GM23338 (cell line): Measurements from ENCODE around the gene DMD. TPM values are rescaled to one million over a fixed set of nuclear protein-coding genes. Genes with fewer than 3 reads are reported as not detected.

ENCODE experiments used
- ATAC-seq: fragments of 200-7000 bp; cut with Tn5 transposase; 3 replicates; pipeline ENCODE4 v1.9.1; 2020
- DNase-seq: peaks from one replicate; pipeline ENCODE4 v3.0.0-alpha.2; 2015; ENCODE audit warnings: low spot score
- H2AFZ ChIP-seq: fragments of 200-600 bp; sonication (generic); 2 replicates; pipeline ENCODE4 v1.8.0; 2016; ENCODE audit warnings: antibody characterized with exemption, mild to moderate bottlenecking, moderate library complexity
- H3F3A ChIP-seq: fragments of 200-600 bp; sonication (generic); replicated peaks from 2 replicates; pipeline ENCODE4 v1.8.0; 2017; ENCODE audit warnings: antibody characterized with exemption, mixed run types, low read depth
- H3K27ac ChIP-seq: fragments of 200-600 bp; sonication (generic); 2 replicates; pipeline ENCODE4 v1.6.1; 2016; ENCODE audit warnings: low read depth
- H3K27me3 ChIP-seq: fragments of 200-600 bp; sonication (generic); 2 replicates; pipeline ENCODE4 v1.8.0; 2016; ENCODE audit warnings: mild to moderate bottlenecking, mixed run types, moderate library complexity; ENCODE audit not compliant: insufficient read depth
- H3K36me3 ChIP-seq: fragments of 200-600 bp; sonication (generic); 2 replicates; pipeline ENCODE4 v1.8.0; 2016; ENCODE audit warnings: mild to moderate bottlenecking; ENCODE audit not compliant: insufficient read depth
- H3K4me1 ChIP-seq: fragments of 200-600 bp; sonication (generic); 2 replicates; pipeline ENCODE4 v1.8.0; 2016; ENCODE audit warnings: mild to moderate bottlenecking, moderate library complexity; ENCODE audit not compliant: insufficient read depth
- H3K4me2 ChIP-seq: fragments of 200-600 bp; sonication (generic); 2 replicates; pipeline ENCODE4 v1.7.1; 2017; ENCODE audit warnings: mixed run types
- H3K4me3 ChIP-seq: fragments of 200-600 bp; sonication (generic); 2 replicates; pipeline ENCODE4 v1.6.1; 2016; ENCODE audit warnings: mixed run types
- H3K79me2 ChIP-seq: fragments of 200-600 bp; sonication (generic); replicated peaks from 2 replicates; pipeline ENCODE4 v1.8.0; 2017; ENCODE audit warnings: mild to moderate bottlenecking; ENCODE audit not compliant: insufficient read depth
- H3K9me2 ChIP-seq: fragments of 200-600 bp; sonication (generic); 2 replicates; pipeline ENCODE4 v1.8.0; 2017; ENCODE audit not compliant: insufficient read depth
- H4K20me1 ChIP-seq: fragments of 200-600 bp; sonication (generic); replicated peaks from 2 replicates; pipeline ENCODE4 v1.8.0; 2017; ENCODE audit warnings: mild to moderate bottlenecking; ENCODE audit not compliant: insufficient read depth
- H3K27ac Mint-ChIP-seq: 2 replicates; pipeline ENCODE4 v1.8.0; 2020; ENCODE audit warnings: inconsistent platforms, mild to moderate bottlenecking, moderate library complexity, mixed read lengths
- H3K27me3 Mint-ChIP-seq: 3 replicates; pipeline ENCODE4 v1.8.0; 2022; ENCODE audit warnings: low read depth, mild to moderate bottlenecking, moderate library complexity, mixed read lengths, inconsistent platforms; ENCODE audit not compliant: insufficient read depth, poor library complexity
- H3K36me3 Mint-ChIP-seq: 3 replicates; pipeline ENCODE4 v1.8.0; 2021; ENCODE audit warnings: low read depth, mild to moderate bottlenecking, inconsistent platforms, moderate library complexity, mixed read lengths
- H3K4me1 Mint-ChIP-seq: 3 replicates; pipeline ENCODE4 v1.8.0; 2020; ENCODE audit warnings: mild to moderate bottlenecking, inconsistent platforms, mixed read lengths
- H3K4me3 Mint-ChIP-seq: 3 replicates; pipeline ENCODE4 v1.8.0; 2021; ENCODE audit warnings: moderate library complexity, mild to moderate bottlenecking, inconsistent platforms, mixed read lengths
- H3K9me3 Mint-ChIP-seq: 3 replicates; pipeline ENCODE4 v1.8.0; 2020; ENCODE audit warnings: moderate library complexity, mild to moderate bottlenecking, inconsistent platforms, mixed read lengths
- CREB1 ChIP-seq: fragments of 250-450 bp; sonication (Bioruptor Pico); IDR thresholded peaks from 2 replicates; pipeline ENCODE4 v1.5.0; 2020; ENCODE audit warnings: low read depth, mild to moderate bottlenecking, moderate library complexity
- CTCF ChIP-seq, 2 experiments: fragments of 200-600 bp in 1 of 2; sonication (generic) in 1 of 2; conservative IDR thresholded peaks; 2 replicates each; pipeline versions ENCODE4 v1.5.1 to v1.6.1; 2016 to 2017; ENCODE audit warnings: antibody characterized with exemption in 2 of 2, low read depth in 2 of 2, mild to moderate bottlenecking in 2 of 2, moderate library complexity in 1 of 2
- EZH2 ChIP-seq: fragments of 200-600 bp; sonication (generic); IDR thresholded peaks from one replicate; pipeline ENCODE4 v1.8.0; 2017; ENCODE audit warnings: antibody characterized with exemption, mild to moderate bottlenecking, low read depth; ENCODE audit not compliant: unreplicated experiment
- EZH2phosphoT487 ChIP-seq: fragments of 200-600 bp; sonication (generic); IDR thresholded peaks from one replicate; pipeline ENCODE4 v1.8.1; 2018; ENCODE audit warnings: antibody characterized with exemption; ENCODE audit not compliant: unreplicated experiment
- JUNB ChIP-seq: IDR thresholded peaks from one replicate; pipeline ENCODE4 v1.6.1; 2016; ENCODE audit warnings: antibody characterized with exemption; ENCODE audit not compliant: unreplicated experiment
- NANOG ChIP-seq: IDR thresholded peaks from 2 replicates; pipeline ENCODE4 v1.6.1; 2016; ENCODE audit warnings: antibody characterized with exemption, borderline replicate concordance
- POLR2AphosphoS5 ChIP-seq: IDR thresholded peaks from 2 replicates; pipeline ENCODE4 v1.6.1; 2016; ENCODE audit warnings: antibody characterized with exemption, low read depth
- REST ChIP-seq: IDR thresholded peaks from one replicate; pipeline ENCODE4 v1.6.1; 2018; ENCODE audit warnings: antibody characterized with exemption; ENCODE audit not compliant: unreplicated experiment
- STAT1 ChIP-seq: IDR thresholded peaks from one replicate; pipeline ENCODE4 v1.6.1; 2016; ENCODE audit warnings: antibody characterized with exemption; ENCODE audit not compliant: unreplicated experiment
- ZNF114 ChIP-seq: fragments of 250-450 bp; sonication (Bioruptor Pico); IDR thresholded peaks from 2 replicates; pipeline ENCODE4 v1.5.0; 2020; ENCODE audit warnings: mild to moderate bottlenecking, moderate library complexity
- ZNF331 ChIP-seq: fragments of 250-450 bp; sonication (Bioruptor Pico); IDR thresholded peaks from 2 replicates; pipeline ENCODE4 v1.5.0; 2020; ENCODE audit warnings: low read depth, mild to moderate bottlenecking, moderate library complexity
- ZNF462 ChIP-seq: fragments of 250-450 bp; sonication (Bioruptor Pico); IDR thresholded peaks from 2 replicates; pipeline ENCODE4 v1.5.0; 2020; ENCODE audit warnings: mild to moderate bottlenecking, moderate library complexity
- polyA plus RNA-seq: library from polyadenylated mRNA; unstranded; fragments of >200 nt; fragmentation: Nextera tagmentation; extraction: Ambion mirVana; gene quantifications from 2 replicates; pipeline ENCODE4 v1.2.1, GENCODE V29; 2016
- total RNA-seq: library from RNA; depleted of rRNA; stranded (reverse); fragments of >200 nt; shearing (Covaris generic); gene quantifications from 2 replicates; pipeline ENCODE4 v1.2.3, GENCODE V29; 2014

The DMD gene
- total and polyA plus RNA-seq, 2 experiments from 2014 or later = 4.5 to 7.6 TPM

- Histone ChIP-seq H3K27me3 (no peaks in the 10 kb centered on the region), H2AFZ (no peak overlapping the region), H3K4me1 (no peaks in the 10 kb centered on the region), H3F3A (no peaks in the 10 kb centered on the region), H3K36me3 (no peaks in the 10 kb centered on the region), H4K20me1 (no peaks in the 10 kb centered on the region), H3K4me3 (no peak overlapping the region), H3K27ac (no peak overlapping the region), H3K79me2 (no peaks in the 10 kb centered on the region), H3K9me2 (no peaks in the 10 kb centered on the region), H3K4me2 (no peak overlapping the region)
- TF ChIP-seq NANOG = no peak
- no peak for TF ChIP-seq EZH2phosphoT487
- TF ChIP-seq STAT1 = no peak
- H3K4me1 Mint-ChIP-seq = no peaks in the 10 kb centered on the region
- H3K36me3 Mint-ChIP-seq = no peaks in the 10 kb centered on the region
- no peak overlapping the region for H3K4me3 Mint-ChIP-seq
- no peaks in the 10 kb centered on the region for H3K27me3 Mint-ChIP-seq
- no peak for DNase-seq
- no peak for ATAC-seq
- no peak overlapping the region for H3K27ac Mint-ChIP-seq
- no peaks in the 10 kb centered on the region for H3K9me3 Mint-ChIP-seq
Measured at GRCh38 chrX:31449965-31450364, 1761.4 kb downstream of the DMD start.

- H3K4me1 Mint-ChIP-seq = no peaks in the 10 kb centered on the region; the same call in 2 of the 3 replicates
- no peak for ATAC-seq
- TF ChIP-seq STAT1 (no peak), ZNF331 (CRISPR knock-in tag) (no peak), EZH2 (no peak), REST (no peak), ZNF114 (no peak), CTCF (conservative IDR thresholded peaks at IDR 0.05; ENCODE audit: low read depth in 2 of 2) (no peak), POLR2AphosphoS5 (no peak), NANOG (no peak), JUNB (no peak), ZNF462 (CRISPR knock-in tag) (no peak), CREB1 (no peak), EZH2phosphoT487 (no peak)
Measured at GRCh38 chrX:31449081-31449480, 1762.3 kb downstream of the DMD start.

More at GRCh38 chrX:31449081-31449480, 1762.3 kb downstream of the DMD start:
- Histone ChIP-seq H3K36me3 (no peaks in the 10 kb centered on the region), H4K20me1 (no peaks in the 10 kb centered on the region), H2AFZ (no peak overlapping the region), H3K27ac (no peak overlapping the region), H3K4me2 (no peak overlapping the region), H3K79me2 (no peaks in the 10 kb centered on the region), H3K27me3 (no peaks in the 10 kb centered on the region), H3K4me3 (no peak overlapping the region), H3K4me1 (no peaks in the 10 kb centered on the region), H3K9me2 (no peaks in the 10 kb centered on the region), H3F3A (no peaks in the 10 kb centered on the region)
- Mint-ChIP-seq H3K9me3 (no peaks in the 10 kb centered on the region), H3K36me3 (no peaks in the 10 kb centered on the region), H3K27me3 (no peaks in the 10 kb centered on the region), H3K27ac (no peak overlapping the region), H3K4me3 (no peak overlapping the region)
- DNase-seq = no peak
